ENCODE results near the gene MOBP. TPM values are rescaled to one million over a fixed set of nuclear protein-coding genes. Genes with fewer than 3 reads are reported as not detected.

Gene MOBP
- total RNA-seq, 3 donors from 2014 or later, result 0.44 to 1.4 (median 0.92) TPM

GRCh38 chr3:39427506-39427905, 40.0 kb upstream of the MOBP start:
- DNase-seq (no peak), ATAC-seq (no peak)
- TF ChIP-seq, protein P1, sequence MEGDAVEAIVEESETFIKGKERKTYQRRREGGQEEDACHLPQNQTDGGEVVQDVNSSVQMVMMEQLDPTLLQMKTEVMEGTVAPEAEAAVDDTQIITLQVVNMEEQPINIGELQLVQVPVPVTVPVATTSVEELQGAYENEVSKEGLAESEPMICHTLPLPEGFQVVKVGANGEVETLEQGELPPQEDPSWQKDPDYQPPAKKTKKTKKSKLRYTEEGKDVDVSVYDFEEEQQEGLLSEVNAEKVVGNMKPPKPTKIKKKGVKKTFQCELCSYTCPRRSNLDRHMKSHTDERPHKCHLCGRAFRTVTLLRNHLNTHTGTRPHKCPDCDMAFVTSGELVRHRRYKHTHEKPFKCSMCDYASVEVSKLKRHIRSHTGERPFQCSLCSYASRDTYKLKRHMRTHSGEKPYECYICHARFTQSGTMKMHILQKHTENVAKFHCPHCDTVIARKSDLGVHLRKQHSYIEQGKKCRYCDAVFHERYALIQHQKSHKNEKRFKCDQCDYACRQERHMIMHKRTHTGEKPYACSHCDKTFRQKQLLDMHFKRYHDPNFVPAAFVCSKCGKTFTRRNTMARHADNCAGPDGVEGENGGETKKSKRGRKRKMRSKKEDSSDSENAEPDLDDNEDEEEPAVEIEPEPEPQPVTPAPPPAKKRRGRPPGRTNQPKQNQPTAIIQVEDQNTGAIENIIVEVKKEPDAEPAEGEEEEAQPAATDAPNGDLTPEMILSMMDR (IDR thresholded peaks at IDR 0.05), result no peak
- no peaks in the 10 kb centered on the region for H3K36me3 ChIP-seq (ENCODE audit: low read depth)
- no peak overlapping the region for H3K4me3 ChIP-seq
- intact Hi-C loops (cut with DNase I, micrococcal nuclease), result no loop called here
- no peaks in the 10 kb centered on the region for H3K9me3 ChIP-seq
- H3K4me1 ChIP-seq (ENCODE audit: low read depth), result no peaks in the 10 kb centered on the region

DNA sequence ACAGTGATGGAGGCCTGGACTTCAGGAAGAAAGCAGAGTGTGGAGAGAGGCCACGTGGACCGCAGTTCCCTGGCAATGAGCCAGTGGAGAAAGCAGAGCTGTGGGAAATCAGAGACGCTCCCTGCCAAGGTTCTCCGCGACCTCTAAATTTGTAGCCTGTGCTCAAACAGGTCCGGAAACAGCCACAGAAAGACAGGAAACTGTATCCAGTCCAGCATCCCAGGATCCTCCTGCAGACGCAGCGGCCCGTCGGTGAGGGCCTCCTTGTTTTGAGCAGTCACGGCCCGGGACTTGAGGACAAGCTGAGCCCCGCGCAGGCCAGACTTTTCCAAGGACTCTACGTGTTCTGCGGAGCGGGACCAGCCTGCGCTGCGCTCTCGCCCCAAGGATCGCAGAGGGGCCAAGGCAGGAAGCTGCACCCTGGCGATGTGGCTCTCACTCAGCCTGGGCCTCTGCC, 38.7 kb upstream of the MOBP start:
- DNase-seq (no peak), ATAC-seq (no peak)
- no peak overlapping the region for H3K4me3 ChIP-seq
- intact Hi-C loops (cut with DNase I, micrococcal nuclease), result no loop called here
- TF ChIP-seq, protein P1 (IDR thresholded peaks at IDR 0.05), result no peak
- H3K4me1 ChIP-seq (ENCODE audit: low read depth), result no peaks in the 10 kb centered on the region
- H3K9me3 ChIP-seq, result no peaks in the 10 kb centered on the region
- H3K36me3 ChIP-seq (ENCODE audit: low read depth), result no peaks in the 10 kb centered on the region

DNA sequence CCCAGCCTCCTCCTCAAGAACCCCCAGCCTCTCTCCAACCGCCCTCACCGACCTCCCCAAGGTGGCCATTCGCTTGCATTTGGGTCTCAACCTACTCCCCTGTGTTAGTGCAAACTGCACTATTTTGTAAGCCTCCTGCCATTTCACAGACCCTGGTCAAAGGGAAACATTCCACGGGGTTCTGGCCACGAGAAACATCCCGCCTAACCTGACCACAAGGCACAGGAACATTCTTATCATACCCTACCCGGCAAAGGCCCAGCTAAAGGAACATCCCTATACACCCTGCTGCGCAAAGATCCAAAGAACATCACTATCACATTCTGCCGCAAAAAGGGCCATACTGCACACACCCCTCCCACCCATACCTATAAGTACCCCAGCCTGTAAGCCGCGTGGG, 38.0 kb upstream of the MOBP start:
- DNase-seq (no peak), ATAC-seq (no peak)
- no peak overlapping the region for H3K4me3 ChIP-seq
- H3K36me3 ChIP-seq (ENCODE audit: low read depth), result no peaks in the 10 kb centered on the region
- H3K9me3 ChIP-seq, result no peaks in the 10 kb centered on the region
- TF ChIP-seq, protein P1 (IDR thresholded peaks at IDR 0.05), result no peak
- H3K4me1 ChIP-seq (ENCODE audit: low read depth), result no peaks in the 10 kb centered on the region
- intact Hi-C loops (cut with DNase I, micrococcal nuclease), result no loop called here

DNA sequence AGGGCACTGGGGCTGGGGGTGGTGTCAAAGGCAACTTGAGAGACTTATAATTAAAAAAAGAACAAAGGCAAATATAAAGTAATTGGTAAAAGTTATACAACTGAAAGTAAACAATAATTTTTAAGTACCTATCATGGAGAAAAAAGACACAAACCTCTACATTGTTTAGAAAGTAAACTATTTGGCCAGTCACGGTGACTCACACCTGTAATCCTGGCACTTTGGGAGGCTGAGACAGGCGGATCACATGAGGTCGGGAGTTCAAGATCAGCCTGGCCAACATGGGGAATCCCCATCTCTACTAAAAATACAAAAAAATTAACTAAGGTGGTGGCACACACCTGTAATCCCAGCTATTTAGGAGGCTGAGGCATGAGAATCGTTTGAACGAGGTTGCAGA, 35.1 kb upstream of the MOBP start:
- intact Hi-C loops (cut with DNase I, micrococcal nuclease), result no loop called here
- ATAC-seq (no peak), DNase-seq (no peak)
- TF ChIP-seq, protein P1 (IDR thresholded peaks at IDR 0.05), result no peak
- Histone ChIP-seq H3K4me1 (ENCODE audit: low read depth) (no peaks in the 10 kb centered on the region), H3K4me3 (no peak overlapping the region), H3K9me3 (no peaks in the 10 kb centered on the region), H3K36me3 (ENCODE audit: low read depth) (no peaks in the 10 kb centered on the region)

- TF ChIP-seq, protein P1 (IDR thresholded peaks at IDR 0.05), result no peak
- Histone ChIP-seq H3K4me1 (ENCODE audit: low read depth) (no peaks in the 10 kb centered on the region), H3K9me3 (no peaks in the 10 kb centered on the region), H3K4me3 (no peak overlapping the region), H3K36me3 (ENCODE audit: low read depth) (no peaks in the 10 kb centered on the region)
- DNase-seq (no peak), ATAC-seq (peak; percentile 77)
- intact Hi-C loops (cut with DNase I, micrococcal nuclease), result no loop called here
Observed at GRCh38 chr3:39433642-39434041, 33.8 kb upstream of the MOBP start.

- no peak overlapping the region for H3K4me3 ChIP-seq
- no peak for ATAC-seq
- H3K9me3 ChIP-seq, result no peaks in the 10 kb centered on the region
- intact Hi-C loops (cut with DNase I, micrococcal nuclease), result no loop called here
- TF ChIP-seq, protein P1 (IDR thresholded peaks at IDR 0.05), result no peak
- DNase-seq, result no peak
- H3K4me1 ChIP-seq (ENCODE audit: low read depth), result no peaks in the 10 kb centered on the region
- H3K36me3 ChIP-seq (ENCODE audit: low read depth), result no peaks in the 10 kb centered on the region
Observed at GRCh38 chr3:39434574-39434973, 32.9 kb upstream of the MOBP start.
